ENCODE data around the gene MSMP.

DNA sequence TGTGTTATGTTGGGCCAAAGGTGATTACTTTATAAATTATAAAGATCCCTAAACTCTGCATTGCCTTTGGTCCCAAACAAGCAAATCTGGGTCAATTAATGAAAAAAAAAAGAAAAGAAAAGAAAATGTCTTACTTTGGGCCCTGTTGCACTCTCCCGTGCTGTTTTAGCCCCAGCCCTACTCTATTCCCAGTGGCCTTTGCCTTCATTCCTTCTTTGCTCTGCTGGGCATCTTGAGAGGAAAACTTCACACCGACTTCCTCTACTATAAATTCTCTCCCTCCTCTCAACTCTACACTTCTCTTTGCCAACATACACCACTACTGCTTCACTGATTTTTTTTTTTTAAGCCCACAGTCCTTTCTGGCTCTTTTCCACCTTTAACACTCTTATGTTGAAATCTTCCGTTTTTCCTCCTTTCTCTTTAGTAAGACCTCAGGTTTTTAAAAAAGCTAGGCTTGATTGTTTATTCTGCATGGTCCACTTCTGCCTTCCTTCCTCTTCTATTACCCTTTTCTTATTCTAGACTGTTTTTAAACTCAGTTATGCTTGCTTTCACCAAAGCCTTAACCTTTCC is 4.5 kb upstream of the MSMP start:
- TF ChIP-seq, protein P1, sequence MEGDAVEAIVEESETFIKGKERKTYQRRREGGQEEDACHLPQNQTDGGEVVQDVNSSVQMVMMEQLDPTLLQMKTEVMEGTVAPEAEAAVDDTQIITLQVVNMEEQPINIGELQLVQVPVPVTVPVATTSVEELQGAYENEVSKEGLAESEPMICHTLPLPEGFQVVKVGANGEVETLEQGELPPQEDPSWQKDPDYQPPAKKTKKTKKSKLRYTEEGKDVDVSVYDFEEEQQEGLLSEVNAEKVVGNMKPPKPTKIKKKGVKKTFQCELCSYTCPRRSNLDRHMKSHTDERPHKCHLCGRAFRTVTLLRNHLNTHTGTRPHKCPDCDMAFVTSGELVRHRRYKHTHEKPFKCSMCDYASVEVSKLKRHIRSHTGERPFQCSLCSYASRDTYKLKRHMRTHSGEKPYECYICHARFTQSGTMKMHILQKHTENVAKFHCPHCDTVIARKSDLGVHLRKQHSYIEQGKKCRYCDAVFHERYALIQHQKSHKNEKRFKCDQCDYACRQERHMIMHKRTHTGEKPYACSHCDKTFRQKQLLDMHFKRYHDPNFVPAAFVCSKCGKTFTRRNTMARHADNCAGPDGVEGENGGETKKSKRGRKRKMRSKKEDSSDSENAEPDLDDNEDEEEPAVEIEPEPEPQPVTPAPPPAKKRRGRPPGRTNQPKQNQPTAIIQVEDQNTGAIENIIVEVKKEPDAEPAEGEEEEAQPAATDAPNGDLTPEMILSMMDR (IDR thresholded peaks at IDR 0.05), result no peak
- no peak for TF ChIP-seq EP300 (IDR thresholded peaks at IDR 0.05; ENCODE audit: low read depth)
- no peak for TF ChIP-seq POLR2A (IDR thresholded peaks at IDR 0.05)
- no peak for TF ChIP-seq POLR2AphosphoS5 (IDR thresholded peaks at IDR 0.05)
